ENCODE results near the gene ALOX12B. TPM values are rescaled to one million over a fixed set of nuclear protein-coding genes. Genes with fewer than 3 reads are reported as not detected.

Gene ALOX12B
- polyA plus RNA-seq, 1 of the 3 experiments (the other 2 are of a cell fraction), result 0.20 TPM

DNA sequence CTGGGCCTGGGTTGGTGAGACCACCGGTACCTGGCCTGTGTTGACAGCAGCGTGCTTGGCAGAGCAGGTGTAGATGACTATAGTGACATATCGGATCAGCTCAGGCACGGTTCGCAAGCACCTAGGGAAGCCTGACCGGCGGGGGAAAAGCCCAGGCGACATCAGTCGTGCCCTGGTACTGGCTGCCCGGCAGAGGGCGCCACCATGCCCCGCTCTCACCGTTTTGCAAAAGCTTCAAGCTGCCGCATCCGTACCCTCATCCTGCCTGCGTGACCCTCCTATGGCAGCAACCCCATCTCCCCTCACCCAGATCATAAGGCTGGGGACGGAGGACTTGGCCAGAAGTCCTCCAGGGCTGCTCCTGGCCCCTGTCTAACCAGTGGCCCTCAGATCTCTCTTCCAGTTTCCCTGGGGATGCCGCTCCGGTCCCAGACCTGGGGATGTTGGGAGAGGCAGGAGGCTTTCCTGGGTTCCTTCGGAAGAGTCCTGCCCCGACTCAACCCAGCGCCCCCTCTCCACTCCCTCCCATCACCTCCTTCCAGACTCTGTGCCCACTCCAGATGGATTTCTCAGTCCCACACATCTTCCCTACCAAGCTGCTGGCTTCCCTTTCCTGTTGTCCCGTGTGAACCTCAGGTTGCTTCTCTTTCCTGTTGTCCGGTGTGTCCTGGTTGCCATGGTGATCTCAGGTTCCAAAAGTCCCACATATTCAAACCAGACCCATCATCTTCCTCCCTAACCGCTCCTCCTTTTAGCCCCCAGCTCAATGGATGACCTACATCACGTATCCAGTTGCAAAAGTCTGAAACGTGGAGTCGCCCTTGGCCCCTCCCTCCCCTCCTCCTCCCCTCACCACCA, 13.7 kb downstream of the ALOX12B start (continued):
- TF ChIP-seq USF2 (IDR thresholded peaks at IDR 0.05; ENCODE audit: borderline replicate concordance, low read depth, low read length) (no peak), TEAD4 (IDR thresholded peaks at IDR 0.05; ENCODE audit: borderline replicate concordance, insufficient read depth) (no peak), GABPA (IDR thresholded peaks at IDR 0.05; ENCODE audit: low read depth) (no peak), JUND (IDR thresholded peaks at IDR 0.05) (no peak), MEF2A (IDR thresholded peaks at IDR 0.05; ENCODE audit: borderline replicate concordance, low read depth) (no peak), CHD2 (IDR thresholded peaks at IDR 0.05; ENCODE audit: low read length, partially characterized antibody) (peak; percentile 36), RAD21 (IDR thresholded peaks at IDR 0.05; ENCODE audit: low read length) (peak; percentile 41), RFX5 (IDR thresholded peaks at IDR 0.05; ENCODE audit: low read length) (no peak), FOSL2 (IDR thresholded peaks at IDR 0.05; ENCODE audit: borderline replicate concordance, low read depth) (no peak), TCF12 (IDR thresholded peaks at IDR 0.05) (no peak)
- TF ChIP-seq, protein P1, sequence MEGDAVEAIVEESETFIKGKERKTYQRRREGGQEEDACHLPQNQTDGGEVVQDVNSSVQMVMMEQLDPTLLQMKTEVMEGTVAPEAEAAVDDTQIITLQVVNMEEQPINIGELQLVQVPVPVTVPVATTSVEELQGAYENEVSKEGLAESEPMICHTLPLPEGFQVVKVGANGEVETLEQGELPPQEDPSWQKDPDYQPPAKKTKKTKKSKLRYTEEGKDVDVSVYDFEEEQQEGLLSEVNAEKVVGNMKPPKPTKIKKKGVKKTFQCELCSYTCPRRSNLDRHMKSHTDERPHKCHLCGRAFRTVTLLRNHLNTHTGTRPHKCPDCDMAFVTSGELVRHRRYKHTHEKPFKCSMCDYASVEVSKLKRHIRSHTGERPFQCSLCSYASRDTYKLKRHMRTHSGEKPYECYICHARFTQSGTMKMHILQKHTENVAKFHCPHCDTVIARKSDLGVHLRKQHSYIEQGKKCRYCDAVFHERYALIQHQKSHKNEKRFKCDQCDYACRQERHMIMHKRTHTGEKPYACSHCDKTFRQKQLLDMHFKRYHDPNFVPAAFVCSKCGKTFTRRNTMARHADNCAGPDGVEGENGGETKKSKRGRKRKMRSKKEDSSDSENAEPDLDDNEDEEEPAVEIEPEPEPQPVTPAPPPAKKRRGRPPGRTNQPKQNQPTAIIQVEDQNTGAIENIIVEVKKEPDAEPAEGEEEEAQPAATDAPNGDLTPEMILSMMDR (IDR thresholded peaks at IDR 0.05), result peak; percentile 89

GRCh38 chr17:8072729-8073461, 14.6 kb downstream of the ALOX12B start:
- Histone ChIP-seq H3K4me1 (ENCODE audit: control insufficient read depth in 1 of 2, insufficient read depth in 2 of 2, low read depth in 1 of 2, low read length in 1 of 2) (peaks cover 0 to 8% of the 10 kb centered on the region in 2 experiments; a peak in 1 of 4 replicates), H3K9ac (no peak overlapping the region), H3K9me3 (no peaks in the 10 kb centered on the region), H3K36me3 (replicated peaks in 1 of 2; ENCODE audit: control insufficient read depth in 1 of 2, insufficient read depth in 2 of 2, low read length in 1 of 2) (no peaks in the 10 kb centered on the region), H3K79me2 (ENCODE audit: insufficient read depth) (no peaks in the 10 kb centered on the region), H3K4me2 (peak overlapping the region; percentile 44; the same call in 1 of the 2 replicates), H3K4me3 (ENCODE audit: low read depth in 2 of 2, low read length in 1 of 2) (no peak overlapping the region), H3K27ac (ENCODE audit: low read depth in 2 of 2, low read length in 1 of 2) (no peak overlapping the region), H3K9me2 (no peaks in the 10 kb centered on the region), H4K20me1 (ENCODE audit: insufficient read depth) (no peaks in the 10 kb centered on the region), H3K27me3 (ENCODE audit: insufficient read depth) (peaks cover 74% of the 10 kb centered on the region), H3F3A (replicated peaks; ENCODE audit: insufficient read depth) (no peaks in the 10 kb centered on the region), H2AFZ (ENCODE audit: low read depth) (no peak overlapping the region)
- CTCF ChIA-PET, result interaction anchor here (0.6 to 20.8 kb wide), 44 partner anchors 7 to 263 kb away, joined by 3 to 390 read pairs (median 5); partner anchors contain the start of genes ALOX12B, ALOXE3 and HES7
- WGBS (ENCODE audit: low lambda C conversion rate), result 29% methylated on average over 38 of the region's 40 CpGs
- peak; percentile 54 for DNase-seq
- POLR2A ChIA-PET, result interaction anchor here (1.7 kb wide), 1 partner anchor 100 kb away, joined by 5 read pairs; no protein-coding TSS in a partner anchor
- TF ChIP-seq NRF1 (IDR thresholded peaks at IDR 0.05; ENCODE audit: low read depth, low read length) (no peak), PBX3 (IDR thresholded peaks at IDR 0.05) (no peak), SMC3 (IDR thresholded peaks at IDR 0.05; ENCODE audit: low read depth, low read length) (no peak), FOXM1 (IDR thresholded peaks at IDR 0.05; ENCODE audit: low read depth) (no peak), EZH2phosphoT487 (IDR thresholded peaks at IDR 0.05; ENCODE audit: borderline replicate concordance, low read depth) (no peak), SIN3A (IDR thresholded peaks at IDR 0.05; ENCODE audit: borderline replicate concordance, low read depth, low read length) (no peak), RAD21 (IDR thresholded peaks at IDR 0.05; ENCODE audit: low read length) (no peak), RXRA (IDR thresholded peaks at IDR 0.05; ENCODE audit: borderline replicate concordance, low read depth) (no peak), ELF1 (IDR thresholded peaks at IDR 0.05) (no peak), MAX (IDR thresholded peaks at IDR 0.05; ENCODE audit: low read depth) (no peak)
- TF ChIP-seq, protein P2, sequence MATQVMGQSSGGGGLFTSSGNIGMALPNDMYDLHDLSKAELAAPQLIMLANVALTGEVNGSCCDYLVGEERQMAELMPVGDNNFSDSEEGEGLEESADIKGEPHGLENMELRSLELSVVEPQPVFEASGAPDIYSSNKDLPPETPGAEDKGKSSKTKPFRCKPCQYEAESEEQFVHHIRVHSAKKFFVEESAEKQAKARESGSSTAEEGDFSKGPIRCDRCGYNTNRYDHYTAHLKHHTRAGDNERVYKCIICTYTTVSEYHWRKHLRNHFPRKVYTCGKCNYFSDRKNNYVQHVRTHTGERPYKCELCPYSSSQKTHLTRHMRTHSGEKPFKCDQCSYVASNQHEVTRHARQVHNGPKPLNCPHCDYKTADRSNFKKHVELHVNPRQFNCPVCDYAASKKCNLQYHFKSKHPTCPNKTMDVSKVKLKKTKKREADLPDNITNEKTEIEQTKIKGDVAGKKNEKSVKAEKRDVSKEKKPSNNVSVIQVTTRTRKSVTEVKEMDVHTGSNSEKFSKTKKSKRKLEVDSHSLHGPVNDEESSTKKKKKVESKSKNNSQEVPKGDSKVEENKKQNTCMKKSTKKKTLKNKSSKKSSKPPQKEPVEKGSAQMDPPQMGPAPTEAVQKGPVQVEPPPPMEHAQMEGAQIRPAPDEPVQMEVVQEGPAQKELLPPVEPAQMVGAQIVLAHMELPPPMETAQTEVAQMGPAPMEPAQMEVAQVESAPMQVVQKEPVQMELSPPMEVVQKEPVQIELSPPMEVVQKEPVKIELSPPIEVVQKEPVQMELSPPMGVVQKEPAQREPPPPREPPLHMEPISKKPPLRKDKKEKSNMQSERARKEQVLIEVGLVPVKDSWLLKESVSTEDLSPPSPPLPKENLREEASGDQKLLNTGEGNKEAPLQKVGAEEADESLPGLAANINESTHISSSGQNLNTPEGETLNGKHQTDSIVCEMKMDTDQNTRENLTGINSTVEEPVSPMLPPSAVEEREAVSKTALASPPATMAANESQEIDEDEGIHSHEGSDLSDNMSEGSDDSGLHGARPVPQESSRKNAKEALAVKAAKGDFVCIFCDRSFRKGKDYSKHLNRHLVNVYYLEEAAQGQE (IDR thresholded peaks at IDR 0.05; ENCODE audit: low read depth, low read length), result no peak
